HCT116 (cell line): Measurements from ENCODE around the gene KHDC4.

Experiments used
- CTCF ChIP-seq, 3 experiments: fragments of 200-600 bp in 1 of 3; sonication (generic) in 1 of 3; IDR thresholded peaks in 2 of 3; conservative IDR thresholded peaks in 1 of 3; 2 replicates each; pipeline ENCODE4 v1.5.1; 2012 to 2017; ENCODE audit warnings: low read depth in 2 of 3, low read length in 2 of 3, antibody characterized with exemption in 1 of 3, borderline replicate concordance in 1 of 3, control low read depth in 1 of 3, mild to moderate bottlenecking in 1 of 3, mixed read lengths in 1 of 3, mixed run types in 1 of 3, moderate library complexity in 1 of 3; ENCODE audit not compliant: insufficient read depth in 1 of 3
- EZH2phosphoT487 ChIP-seq: fragments of 200-600 bp; IDR thresholded peaks from 2 replicates; pipeline ENCODE4 v1.6.1; 2018; ENCODE audit warnings: antibody characterized with exemption, borderline replicate concordance
- JUND ChIP-seq: IDR thresholded peaks from 2 replicates; pipeline ENCODE4 v1.6.1; 2012
- POLR2A ChIP-seq: IDR thresholded peaks from 2 replicates; pipeline ENCODE4 v1.7.0; 2011; ENCODE audit warnings: borderline replicate concordance; ENCODE audit not compliant: insufficient read depth, insufficient read length; ENCODE audit errors: extremely low read depth
- ZBTB33 ChIP-seq: IDR thresholded peaks from 2 replicates; pipeline ENCODE4 v1.6.1; 2011; ENCODE audit warnings: mild to moderate bottlenecking, low read length, moderate library complexity; ENCODE audit not compliant: insufficient replicate concordance; ENCODE audit errors: extremely low read depth

- TF ChIP-seq ZBTB33, result no peak
- no peak for TF ChIP-seq CTCF (IDR thresholded peaks at IDR 0.05 in 2 of 3, conservative IDR thresholded peaks at IDR 0.05 in 1 of 3; ENCODE audit: borderline replicate concordance in 1 of 3, insufficient read depth in 1 of 3, low read depth in 2 of 3, low read length in 2 of 3)
- no peak for TF ChIP-seq EZH2phosphoT487
- no peak for TF ChIP-seq JUND
- no peak for TF ChIP-seq POLR2A
Measured at GRCh38 chr1:155964193-155964592, 30.0 kb upstream of the KHDC4 start.
